Suprapubic skin (tissue), 4 donors: ENCODE data around the gene TAF13.

Source experiments
- POLR2A ChIP-seq, 2 donors: fragments of 450-650 bp; IDR thresholded peaks; one replicate each; pipeline ENCODE4 v1.6.1; 2017; ENCODE audit warnings: antibody characterized with exemption in 2 of 2, mild to moderate bottlenecking in 2 of 2, moderate library complexity in 2 of 2
- POLR2AphosphoS5 ChIP-seq, 3 donors: sonication (generic); formaldehyde crosslinking; IDR thresholded peaks; one replicate each; pipeline ENCODE4 v1.6.1; 2017; ENCODE audit warnings: antibody characterized with exemption in 3 of 3
- TF ChIP-seq, protein P1 (sequence below), 2 donors: fragments of 200-600 bp in 1 of 2; fragments of 450-650 bp in 1 of 2; sonication (generic) in 1 of 2; IDR thresholded peaks; one replicate each; pipeline ENCODE4 v1.5.1; 2016 to 2019; ENCODE audit warnings: antibody characterized with exemption in 2 of 2, mild to moderate bottlenecking in 1 of 2, moderate library complexity in 1 of 2

DNA sequence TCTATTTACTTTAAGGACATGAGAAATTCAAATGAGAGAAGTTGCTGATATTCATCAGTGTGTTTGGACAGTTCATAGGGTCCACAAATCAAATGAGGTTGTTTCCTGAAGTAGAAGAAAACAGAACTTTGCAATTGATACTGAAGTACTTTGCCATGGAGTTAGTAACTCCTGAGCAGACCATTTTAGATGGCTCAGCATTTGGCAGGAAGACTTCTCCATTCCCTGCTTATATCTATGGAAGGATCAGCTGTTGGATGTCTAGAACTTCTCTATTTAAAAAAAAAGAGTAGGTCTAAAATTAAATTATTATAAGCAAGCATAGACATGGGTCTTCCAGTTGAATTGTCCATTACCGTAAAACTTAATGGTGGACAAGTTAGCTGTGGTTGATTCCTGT lies 19.8 kb upstream of the TAF13 start:
- TF ChIP-seq, protein P1, sequence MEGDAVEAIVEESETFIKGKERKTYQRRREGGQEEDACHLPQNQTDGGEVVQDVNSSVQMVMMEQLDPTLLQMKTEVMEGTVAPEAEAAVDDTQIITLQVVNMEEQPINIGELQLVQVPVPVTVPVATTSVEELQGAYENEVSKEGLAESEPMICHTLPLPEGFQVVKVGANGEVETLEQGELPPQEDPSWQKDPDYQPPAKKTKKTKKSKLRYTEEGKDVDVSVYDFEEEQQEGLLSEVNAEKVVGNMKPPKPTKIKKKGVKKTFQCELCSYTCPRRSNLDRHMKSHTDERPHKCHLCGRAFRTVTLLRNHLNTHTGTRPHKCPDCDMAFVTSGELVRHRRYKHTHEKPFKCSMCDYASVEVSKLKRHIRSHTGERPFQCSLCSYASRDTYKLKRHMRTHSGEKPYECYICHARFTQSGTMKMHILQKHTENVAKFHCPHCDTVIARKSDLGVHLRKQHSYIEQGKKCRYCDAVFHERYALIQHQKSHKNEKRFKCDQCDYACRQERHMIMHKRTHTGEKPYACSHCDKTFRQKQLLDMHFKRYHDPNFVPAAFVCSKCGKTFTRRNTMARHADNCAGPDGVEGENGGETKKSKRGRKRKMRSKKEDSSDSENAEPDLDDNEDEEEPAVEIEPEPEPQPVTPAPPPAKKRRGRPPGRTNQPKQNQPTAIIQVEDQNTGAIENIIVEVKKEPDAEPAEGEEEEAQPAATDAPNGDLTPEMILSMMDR (IDR thresholded peaks at IDR 0.05), result no peak
- TF ChIP-seq POLR2AphosphoS5 (IDR thresholded peaks at IDR 0.05) (no peak), POLR2A (IDR thresholded peaks at IDR 0.05) (no peak)
